Mesenteric fat pad (tissue), 1 donor: Measurements from ENCODE around the gene PLEKHF1. TPM values are rescaled to one million over a fixed set of nuclear protein-coding genes. Genes with fewer than 3 reads are reported as not detected.

Experiments used
- DNase-seq: peaks from one replicate; pipeline ENCODE4 v3.0.0-alpha.2; 2020; ENCODE audit warnings: low spot score
- total RNA-seq: library from RNA; stranded (reverse); fragmentation: NEBNext Ultra II Directional; extraction: Animal tissue kit (Norgen Biotek cat#: 25700); gene quantifications from one replicate; pipeline ENCODE4 v1.2.1, GENCODE V29; 2021
- donor health status: DM: yes; HTN: yes; CAD: no.

The PLEKHF1 gene
- total RNA-seq, 1 donor from 2014 or later, result 9.1 TPM

GRCh38 chr19:29677001-29677817 is 11.9 kb downstream of the PLEKHF1 start:
- peak; percentile 87 for DNase-seq

GRCh38 chr19:29678484-29679106 is 13.3 kb downstream of the PLEKHF1 start:
- DNase-seq, result peak; percentile 89

GRCh38 chr19:29679598-29680210 is 14.4 kb downstream of the PLEKHF1 start:
- no peak for DNase-seq

GRCh38 chr19:29680447-29680846 is 15.2 kb downstream of the PLEKHF1 start:
- no peak for DNase-seq

- DNase-seq, result no peak
These were observed 15.7 kb downstream of the PLEKHF1 start for GRCh38 chr19:29680937-29681336.

GRCh38 chr19:29681422-29682235 is 16.4 kb downstream of the PLEKHF1 start:
- DNase-seq, result no peak

GRCh38 chr19:29682236-29682895 is 17.1 kb downstream of the PLEKHF1 start:
- no peak for DNase-seq

- no peak for DNase-seq
These were observed 17.7 kb downstream of the PLEKHF1 start for GRCh38 chr19:29683009-29683408.

GRCh38 chr19:29685326-29685725 is 20.1 kb downstream of the PLEKHF1 start:
- no peak for DNase-seq

GRCh38 chr19:29686285-29686805 is 21.1 kb downstream of the PLEKHF1 start:
- DNase-seq, result no peak

- DNase-seq, result no peak
These were observed 22.1 kb downstream of the PLEKHF1 start for GRCh38 chr19:29687244-29687896.

GRCh38 chr19:29687897-29688728 is 22.9 kb downstream of the PLEKHF1 start:
- DNase-seq, result no peak

- no peak for DNase-seq
These were observed 25.6 kb downstream of the PLEKHF1 start for GRCh38 chr19:29690842-29691241.

GRCh38 chr19:29694161-29694560 is 28.9 kb downstream of the PLEKHF1 start:
- DNase-seq, result no peak

GRCh38 chr19:29694669-29695627 is 29.7 kb downstream of the PLEKHF1 start:
- peak; percentile 94 for DNase-seq

- no peak for DNase-seq
These were observed 30.7 kb downstream of the PLEKHF1 start for GRCh38 chr19:29695765-29696564.

GRCh38 chr19:29696565-29696846 is 31.2 kb downstream of the PLEKHF1 start:
- DNase-seq, result no peak
